GM21528 (cell line): ENCODE data around the gene ZNF236.
A peak's percentile ranks its signal among the peaks of the same experiment; 100 is the strongest.
"Not testable (repeated sequence)": the region's sequence is repeated elsewhere in the genome, so short reads cannot be mapped to it uniquely, and the experiment has no call there.

Experiments
- ATAC-seq: cut with Tn5 transposase; IDR thresholded peaks from one replicate; pipeline ENCODE4 v1.9.1; 2021; ENCODE audit warnings: mild to moderate bottlenecking, moderate library complexity; ENCODE audit not compliant: unreplicated experiment, low FRiP score

Gene ZNF236

DNA sequence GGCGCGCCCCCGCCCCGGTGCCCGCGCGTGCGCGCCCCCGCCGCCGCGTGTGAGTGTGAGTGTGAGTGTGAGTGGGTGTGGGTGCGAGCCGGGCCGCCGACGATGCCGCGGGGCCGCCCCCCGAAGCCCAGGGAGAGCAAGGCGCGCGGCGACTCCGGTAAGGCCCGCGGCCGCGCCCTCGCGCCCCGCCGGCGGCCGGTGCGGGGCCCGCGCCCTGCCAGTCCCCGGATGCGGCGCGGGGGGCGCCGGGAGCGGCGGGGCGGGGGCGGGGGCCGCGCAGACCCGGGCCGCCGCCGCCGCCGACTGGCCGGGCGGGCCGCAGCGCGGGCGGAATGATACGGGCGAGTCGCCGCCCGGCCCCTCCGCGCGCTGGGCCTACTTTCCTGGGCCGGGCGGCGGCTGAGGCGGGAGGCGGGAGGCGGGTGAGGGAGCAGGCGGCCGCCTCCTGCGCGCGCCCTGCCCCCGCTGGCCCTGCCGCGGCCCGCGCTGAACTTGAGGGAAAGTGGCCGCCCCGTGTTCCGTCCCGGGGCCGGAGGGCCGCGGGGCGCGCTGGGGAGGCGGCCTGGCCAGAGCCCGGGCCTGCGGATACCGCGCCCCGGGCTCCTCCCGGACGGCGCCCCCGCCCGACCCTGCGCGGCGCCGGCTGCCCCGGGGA is at the start of gene ZNF236:
TSS of gene ZNF236 (plus strand) at position 52 of the 655 bp plus-strand sequence. CDS start at position 103, 51 bp downstream.
- peak; percentile 46 for ATAC-seq

DNA sequence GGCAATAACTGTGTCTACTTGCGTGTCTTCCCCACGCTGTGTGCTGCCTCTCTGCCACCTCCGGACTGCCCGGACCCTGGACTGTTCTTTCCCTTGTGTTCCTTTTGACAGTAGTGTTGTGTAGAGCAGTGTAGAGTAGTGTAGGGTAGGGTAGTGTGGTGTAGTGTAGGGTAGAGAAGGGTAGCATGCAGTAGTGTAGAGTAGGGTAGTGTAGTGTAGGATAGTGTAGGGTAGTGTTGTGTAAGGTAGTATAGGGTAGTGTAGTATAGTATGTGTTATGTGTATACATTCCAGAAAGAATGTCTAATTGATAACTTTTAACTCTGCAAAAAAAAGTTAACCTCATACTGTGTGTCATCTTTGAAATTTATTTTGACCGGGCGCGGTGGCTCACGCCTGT is 49.7 kb upstream of the ZNF236 start:
- ATAC-seq = no peak

DNA sequence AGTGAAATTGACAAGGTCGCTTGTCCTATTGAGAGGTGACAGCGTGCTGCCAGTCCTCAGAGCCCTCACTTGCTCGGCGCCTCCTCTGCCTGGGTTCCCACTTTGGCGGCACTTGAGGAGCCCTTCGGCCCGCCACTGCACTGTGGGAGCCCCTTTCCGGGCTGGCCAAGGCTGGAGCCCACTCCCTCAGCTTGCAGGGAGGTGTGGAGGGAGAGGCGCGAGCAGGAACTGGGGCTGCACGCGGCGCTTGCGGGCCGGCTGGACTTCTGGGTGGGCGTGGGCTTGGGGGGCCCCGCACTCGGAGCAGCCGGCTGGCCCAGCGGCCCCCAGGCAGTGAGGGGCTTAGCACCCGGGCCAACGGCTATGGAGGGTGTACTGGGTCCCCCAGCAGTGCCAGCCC is 45.3 kb upstream of the ZNF236 start:
- not testable (repeated sequence) for ATAC-seq

DNA sequence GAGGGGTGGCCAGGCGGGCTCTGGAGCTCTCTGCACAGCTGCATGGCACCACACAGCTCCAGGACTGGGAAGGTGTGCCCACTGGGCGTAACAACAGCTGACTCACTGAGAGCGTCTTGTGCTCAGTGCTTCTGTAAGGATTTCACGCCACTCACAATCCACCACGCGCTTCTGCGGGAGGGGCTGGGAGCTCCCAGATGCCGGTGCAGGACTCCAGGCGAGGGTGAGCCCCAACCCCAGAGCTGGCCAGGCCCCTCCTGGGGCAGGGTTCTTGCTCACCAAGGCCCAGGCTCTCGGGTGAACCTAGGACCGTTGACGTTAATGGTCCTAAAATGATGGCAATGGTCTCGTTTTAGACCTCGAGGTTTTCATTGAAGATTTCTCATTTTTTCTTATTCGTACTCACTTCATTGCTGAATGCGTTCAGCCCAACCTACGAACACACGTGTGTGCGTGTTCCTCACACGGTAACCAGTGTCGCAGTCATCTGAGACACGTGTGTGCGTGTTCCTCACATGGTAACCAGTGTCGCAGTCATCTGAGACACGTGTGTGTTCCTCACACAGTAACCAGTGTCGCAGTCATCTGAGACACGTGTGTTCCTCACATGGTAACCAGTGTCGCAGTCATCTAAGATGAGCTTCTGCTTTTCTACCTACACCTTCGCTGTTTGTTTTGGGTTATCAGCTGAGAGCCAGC is 38.4 kb upstream of the ZNF236 start:
- no peak for ATAC-seq

DNA sequence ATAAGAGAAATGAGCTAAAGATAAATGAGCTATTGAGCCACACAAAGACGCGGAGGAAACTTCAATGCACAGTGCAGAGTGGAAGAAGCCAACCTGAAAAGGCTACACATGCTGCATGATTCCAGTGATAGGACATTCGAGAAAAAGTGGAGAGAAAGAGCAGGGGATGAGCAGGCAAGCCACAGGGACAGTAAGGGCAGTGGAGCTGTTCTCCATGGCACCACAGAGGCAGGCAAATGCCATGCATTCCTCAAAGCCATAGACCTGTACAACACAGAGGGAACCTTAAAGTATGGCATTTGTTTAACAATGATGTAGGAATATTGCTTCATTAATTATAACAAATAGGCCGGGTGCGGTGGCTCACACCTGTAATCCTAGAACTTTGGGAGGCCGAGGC is 36.5 kb upstream of the ZNF236 start:
- no peak for ATAC-seq

DNA sequence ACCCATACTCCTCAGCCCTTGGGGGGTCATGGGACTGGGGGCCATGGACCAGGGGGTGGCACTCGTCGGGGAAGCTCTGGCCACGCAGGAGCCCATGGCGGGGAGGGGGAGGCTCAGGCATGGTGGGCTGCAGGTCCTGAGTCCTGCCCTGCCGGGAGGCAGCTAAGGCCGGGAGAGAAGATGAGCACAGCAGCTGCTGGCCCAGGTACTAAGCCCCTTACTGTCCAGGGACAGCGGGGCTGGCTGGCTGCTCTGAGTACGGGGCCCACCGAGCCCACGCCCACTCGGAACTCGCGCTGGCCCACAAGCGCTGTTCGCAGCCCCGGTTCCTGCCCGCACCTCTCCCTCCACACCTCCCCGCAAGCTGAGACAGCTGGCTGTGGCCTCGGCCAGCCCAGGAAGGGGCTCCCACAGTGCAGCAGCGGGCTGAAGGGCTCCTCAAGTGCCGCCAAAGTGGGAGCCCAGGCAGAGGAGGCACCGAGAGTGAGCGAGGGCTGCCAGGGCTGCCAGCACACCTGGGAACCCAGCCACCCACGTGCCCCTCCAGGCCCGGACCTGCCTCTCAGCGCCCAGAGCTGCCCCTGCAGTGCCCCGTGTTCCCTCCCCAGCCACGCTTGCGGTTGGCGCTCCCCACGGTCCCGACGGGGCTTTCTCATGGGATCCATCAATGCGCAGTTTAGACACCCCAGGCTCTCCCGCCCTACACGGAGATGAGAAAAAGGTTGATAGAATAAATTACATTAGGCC is 33.6 kb upstream of the ZNF236 start:
- no peak for ATAC-seq

DNA sequence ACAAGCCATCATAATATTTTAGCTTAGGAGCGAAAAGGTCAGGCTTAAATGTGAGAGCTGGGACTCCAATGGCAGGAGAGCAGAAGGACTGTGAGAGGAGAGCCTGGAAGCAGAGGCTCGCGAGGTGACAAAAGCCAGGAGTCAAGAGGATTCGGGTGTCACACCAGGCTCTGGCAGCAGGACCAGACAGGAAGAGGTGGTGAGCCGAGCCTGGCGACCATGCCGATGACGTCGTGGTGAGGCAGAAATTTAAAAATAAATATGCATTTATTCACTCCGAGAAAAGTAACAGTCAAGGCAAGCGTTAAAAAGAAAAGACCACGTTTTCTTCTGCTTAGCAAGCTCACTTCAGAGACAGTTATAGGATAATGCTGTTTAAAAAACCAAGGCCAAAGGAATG is 31.3 kb upstream of the ZNF236 start:
- ATAC-seq = no peak

DNA sequence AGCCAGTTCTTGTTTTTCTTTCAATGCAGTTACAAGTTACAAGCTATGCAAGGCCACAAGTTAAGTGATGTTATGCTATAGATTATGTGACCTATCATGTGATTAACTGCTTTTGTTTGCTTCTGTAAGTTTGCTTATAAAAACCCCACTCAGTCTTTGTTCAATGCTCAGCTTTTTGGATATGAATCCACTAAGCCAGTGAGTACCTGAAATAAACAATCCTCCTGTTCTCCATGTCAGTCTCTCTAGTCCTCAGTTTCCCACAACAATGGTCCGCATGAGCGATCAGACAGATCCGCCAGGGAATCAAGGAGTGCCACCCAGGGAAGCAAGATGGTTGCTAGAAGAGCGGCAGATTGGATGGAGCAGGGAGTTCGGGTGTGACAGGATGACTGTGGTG is 30.7 kb upstream of the ZNF236 start:
- ATAC-seq = no peak

DNA sequence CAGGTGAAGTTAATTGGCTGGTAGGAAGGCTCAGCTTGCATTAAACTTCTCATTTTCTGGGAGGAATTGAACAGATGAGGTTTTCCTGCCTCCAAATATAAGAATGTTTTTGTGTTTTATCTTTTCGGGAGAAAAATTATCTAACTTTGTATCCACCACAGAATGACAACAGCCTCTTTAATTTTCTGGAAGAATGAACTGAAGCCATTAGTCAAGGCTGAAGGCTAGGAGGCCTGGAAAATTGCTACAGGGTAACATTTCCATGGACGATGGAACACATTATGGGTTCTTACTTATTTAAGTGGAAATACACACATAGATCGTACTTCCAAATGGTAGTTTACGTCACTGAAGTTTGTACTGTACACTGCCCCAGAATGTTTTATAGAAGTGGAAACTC is 28.0 kb upstream of the ZNF236 start:
- ATAC-seq = no peak

DNA sequence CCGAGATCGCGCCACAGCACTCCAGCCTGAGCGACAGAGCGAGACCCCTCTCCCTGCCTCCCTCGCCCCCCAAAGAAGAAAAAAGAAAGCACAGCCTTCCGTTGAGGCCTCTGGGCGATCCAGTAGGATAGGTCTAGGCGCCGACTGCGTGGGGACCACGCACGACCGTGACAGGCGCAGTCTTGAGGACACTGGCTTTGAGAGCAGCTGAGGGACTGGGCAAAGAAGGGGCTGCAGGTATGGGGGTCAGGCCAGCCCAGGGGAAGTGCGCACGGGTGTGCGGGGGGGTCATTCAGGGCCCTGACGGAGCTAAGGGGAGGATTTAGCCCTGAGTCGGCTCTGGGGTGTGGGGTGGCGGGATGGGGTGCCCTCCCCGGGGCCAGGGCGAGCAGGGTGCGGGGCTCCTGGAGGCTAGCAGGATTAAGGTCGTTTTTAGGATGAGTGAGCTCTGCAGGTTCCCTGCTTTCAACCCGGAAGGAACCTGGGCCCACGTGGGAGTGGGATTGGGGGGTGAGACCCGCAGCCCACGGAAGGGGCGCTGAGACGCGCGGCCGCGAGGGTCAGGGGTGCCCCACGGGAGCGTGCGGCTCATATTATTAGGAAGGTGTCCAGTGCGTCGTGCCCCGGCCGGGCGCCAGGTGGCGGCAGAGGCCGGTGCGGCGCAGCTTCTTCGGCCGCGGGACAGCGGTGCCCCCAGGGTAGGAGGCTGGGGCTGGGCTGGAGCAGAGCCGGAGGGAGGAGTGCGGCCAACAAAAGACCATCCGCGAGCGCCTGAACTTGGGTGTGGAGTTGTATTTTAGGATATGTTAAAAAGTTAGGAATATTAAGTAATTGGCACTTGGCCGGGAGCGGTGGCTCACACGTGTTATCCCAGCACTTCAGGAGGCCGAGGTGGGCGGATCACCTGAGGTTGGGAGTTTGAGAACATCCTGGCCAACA is 20.5 kb upstream of the ZNF236 start:
- ATAC-seq = peak; percentile 94

DNA sequence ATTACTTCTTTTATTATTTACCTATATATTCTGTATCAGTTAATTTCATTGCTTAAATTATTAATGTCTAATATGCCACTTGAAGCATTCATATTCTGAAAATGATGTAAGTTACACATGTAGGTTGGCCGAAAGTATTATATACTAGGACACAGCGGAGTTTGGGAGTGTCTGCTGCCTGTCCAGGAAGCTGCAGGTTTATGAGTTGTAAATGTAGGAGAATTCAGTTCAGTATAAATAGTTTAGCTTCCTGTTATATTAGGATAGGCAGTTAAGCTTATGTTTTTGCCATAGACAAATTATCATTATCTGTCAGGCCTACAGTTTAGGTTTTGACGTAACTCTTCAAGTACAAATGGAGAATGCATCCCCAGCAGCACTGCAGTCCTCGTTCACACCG is 18.9 kb upstream of the ZNF236 start:
- ATAC-seq = no peak

DNA sequence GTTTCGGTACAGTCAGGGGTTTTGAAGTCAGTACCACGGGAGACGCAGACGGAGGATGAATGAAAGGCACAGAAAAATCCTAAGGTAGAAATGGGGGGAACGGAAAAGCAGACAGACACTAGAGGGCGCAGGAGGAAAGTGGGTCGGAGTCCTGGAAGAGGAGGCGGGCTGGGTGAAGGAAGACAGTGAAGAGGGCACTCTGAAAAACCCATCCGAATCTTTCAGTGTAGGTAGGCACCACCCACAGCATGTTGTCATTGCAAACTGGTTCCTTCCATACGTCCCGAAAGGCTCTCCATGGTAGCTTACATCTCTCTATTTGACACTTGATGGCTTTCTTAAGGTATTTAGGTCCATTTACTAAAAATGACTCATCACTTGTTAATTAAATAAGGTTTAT is 18.5 kb upstream of the ZNF236 start:
- peak; percentile 81 for ATAC-seq

DNA sequence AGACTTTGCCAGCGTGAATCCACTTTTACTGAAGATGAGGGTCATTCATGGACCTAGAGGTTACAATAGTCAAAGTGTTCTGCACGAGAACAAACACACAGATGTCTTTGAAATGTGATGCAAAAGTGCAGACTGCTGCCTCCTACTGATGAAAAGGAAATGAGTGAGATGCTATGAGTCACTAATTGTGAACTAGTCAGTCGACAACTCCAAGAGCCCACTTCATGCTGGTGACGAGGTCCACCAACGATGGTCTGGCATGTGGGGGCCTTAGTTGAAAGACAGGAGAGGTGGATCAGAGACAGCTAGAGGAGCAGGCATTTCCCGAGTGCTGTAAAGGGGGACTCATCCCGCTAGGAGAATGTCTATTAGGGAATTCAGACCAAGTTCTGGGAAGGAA is 17.1 kb upstream of the ZNF236 start:
- no peak for ATAC-seq

DNA sequence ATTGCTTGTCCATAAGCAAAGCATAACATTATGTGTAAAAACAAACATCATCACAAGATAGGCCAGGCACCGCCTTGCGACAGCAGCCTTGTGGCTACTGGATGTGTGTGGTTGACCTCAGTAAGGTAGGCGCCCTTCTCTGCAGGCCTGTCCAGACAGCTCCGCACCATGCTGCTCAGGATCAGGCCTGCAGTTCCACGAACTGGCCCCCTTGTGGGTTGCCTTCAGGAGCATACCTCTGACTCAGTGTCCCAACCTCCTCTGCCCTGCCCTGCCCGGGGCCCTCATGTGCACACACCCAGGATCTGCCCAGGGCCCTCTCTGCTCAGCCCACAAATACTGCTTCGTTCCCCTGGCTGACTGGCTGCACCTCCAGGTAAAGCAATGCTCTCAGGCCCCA is 16.1 kb upstream of the ZNF236 start:
- no peak for ATAC-seq

DNA sequence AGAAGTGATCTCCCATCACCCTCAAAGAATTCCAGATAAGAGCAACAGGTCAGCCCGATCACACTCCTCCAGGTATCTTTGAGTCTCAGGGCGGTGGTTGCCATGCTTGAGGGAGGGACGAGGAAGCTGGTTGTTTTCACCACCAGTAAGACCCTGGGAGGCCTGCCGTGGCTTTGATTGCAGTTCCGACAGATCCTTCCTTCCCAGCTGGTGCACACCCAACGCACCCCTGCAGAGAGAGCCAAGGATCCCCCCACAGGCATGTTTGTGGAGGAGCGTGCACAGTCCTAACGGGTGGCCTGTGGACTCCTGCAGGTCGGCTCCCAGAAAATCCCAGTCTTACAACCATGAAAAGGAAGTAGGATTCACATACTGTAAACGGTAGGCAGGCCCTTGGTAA is 13.8 kb upstream of the ZNF236 start:
- no peak for ATAC-seq

DNA sequence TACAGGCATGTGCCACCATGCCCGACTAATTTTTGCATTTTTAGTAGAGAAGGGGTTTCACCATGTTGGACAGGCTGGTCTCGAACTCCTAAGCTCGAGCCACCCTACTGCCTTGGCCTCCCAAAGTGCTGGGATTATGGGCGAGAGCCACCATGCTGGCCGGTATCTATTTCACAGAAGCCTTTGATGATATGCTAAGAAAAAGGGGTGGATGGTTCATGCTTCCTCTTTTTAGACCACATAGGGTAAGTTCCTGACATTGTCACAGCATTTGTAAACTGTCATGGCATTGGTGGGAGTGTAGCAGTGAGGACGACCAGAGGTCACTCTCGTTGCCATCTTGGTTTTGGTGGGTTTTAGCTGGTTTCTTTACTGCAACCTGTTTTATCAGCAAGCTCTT is 10.8 kb upstream of the ZNF236 start:
- not testable (repeated sequence) for ATAC-seq

DNA sequence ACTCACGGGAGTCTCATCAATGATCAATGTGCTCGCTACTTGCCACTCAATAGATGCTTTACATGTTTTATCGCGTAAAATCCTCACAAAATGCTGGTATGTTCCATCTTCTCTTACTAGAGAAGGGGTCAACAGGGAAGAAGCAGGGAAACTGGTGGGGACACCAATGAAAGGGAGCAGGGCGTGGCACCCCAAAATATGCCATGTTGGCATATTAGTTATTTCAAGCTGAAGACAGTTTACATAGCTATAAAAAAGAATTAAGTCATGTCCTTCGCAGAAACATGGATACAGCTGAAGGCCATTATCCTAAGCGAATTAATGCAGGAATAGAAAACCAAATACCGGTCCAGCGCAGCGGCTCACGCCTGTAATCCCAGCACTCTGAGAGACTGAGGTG is 8.1 kb upstream of the ZNF236 start:
- no peak for ATAC-seq

DNA sequence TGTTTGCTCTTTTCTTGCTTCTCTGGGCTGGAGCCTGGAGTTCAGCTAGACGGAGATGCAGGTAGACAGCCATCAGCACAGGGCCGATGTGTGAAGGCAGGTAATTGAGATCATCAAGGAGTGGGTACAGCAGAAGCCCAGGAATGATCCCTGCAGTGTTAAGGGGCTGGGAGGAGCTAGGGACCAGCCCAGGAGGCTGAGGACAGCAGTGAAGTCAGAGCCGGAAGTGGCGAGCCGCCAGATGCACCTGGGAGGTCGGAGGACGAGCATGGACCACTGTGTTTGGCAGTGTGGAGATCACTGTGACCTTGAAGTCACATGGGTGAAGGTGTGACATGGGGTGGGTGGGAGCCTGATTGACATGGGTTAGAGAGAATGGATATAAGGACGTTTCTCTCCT is 6.2 kb upstream of the ZNF236 start:
- no peak for ATAC-seq

DNA sequence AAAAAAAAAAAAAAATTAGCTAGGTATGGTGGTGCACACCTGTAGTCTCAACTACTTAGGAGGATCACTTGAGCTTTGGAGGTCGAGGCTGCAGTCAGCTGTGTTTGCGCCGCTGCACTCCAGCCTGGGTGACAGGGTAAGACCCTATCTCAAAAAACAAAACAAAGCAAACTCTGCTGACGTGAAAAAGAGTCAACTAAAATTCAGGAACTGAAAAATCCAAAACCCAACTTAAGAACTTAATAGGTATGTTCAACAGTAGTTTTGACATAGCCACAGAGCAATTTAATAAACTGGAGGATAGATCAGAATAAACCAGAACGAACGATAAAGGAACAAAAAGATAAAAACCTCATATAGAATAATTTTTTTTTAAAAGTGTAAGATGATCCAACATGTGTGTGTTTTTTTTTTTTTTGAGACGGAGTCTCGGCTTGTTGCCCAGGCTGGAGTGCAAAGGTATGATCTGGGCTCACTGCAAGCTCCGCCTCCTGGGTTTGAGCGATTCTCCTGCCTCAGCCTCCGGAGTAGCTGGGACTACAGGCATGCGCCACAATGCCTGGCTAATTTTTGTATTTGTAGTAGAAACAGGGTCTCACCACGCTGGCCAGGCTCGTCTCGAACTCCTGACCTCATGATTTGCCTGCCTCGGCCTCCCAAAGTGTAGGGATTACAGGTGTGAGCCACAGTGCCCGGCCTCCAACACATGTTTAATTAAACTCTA is 4.3 kb upstream of the ZNF236 start:
- ATAC-seq = no peak
